ENCODE measurements around the gene SPOCK1. TPM values are rescaled to one million over a fixed set of nuclear protein-coding genes. Genes with fewer than 3 reads are reported as not detected.

The SPOCK1 gene
- total RNA-seq, 1 donor from 2014 or later: 19.6 TPM

DNA sequence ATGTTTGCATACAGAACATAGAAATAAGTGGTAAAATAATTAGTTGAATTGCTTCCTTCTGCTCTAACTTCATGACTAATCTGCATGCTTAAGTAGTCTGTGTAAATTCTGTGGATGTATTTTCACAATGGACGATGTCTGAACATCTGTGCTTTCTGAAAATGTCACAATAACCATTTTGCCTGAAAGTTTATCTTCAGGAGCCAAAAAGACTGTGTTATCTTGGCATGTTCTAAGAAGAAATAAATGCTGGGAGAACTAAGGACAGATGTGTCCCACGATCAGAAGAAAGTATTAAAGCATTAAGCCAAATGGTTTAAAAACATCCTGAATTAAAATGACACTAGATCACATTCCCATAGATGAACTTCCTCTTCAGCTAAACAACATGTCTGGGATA is 397.6 kb downstream of the SPOCK1 start:
- intact Hi-C loops (cut with DNase I): no loop called here
- ATAC-seq (ENCODE audit: poor library complexity) (peak; percentile 68), DNase-seq (no peak)

DNA sequence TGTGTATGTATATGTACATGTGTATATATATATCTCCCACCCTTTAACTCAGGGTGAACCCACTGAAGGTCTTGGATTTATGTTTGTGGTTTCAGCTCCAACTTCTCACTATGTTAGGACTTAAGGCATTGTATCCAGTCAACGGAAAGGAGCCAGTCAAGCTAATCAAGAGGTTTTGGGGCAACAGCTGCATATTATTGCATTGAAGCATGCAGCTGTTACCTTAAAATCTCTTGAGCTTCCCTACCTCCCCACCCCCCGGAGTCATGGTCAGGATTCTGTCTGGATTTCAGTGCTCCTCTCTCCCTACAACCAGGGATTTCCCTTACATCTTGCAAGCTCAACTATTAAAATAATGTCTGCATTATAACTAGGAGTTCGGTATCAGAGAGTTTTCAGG is 399.5 kb downstream of the SPOCK1 start:
- intact Hi-C loops (cut with DNase I): no loop called here
- no peak for ATAC-seq (ENCODE audit: poor library complexity)
- no peak for DNase-seq

DNA sequence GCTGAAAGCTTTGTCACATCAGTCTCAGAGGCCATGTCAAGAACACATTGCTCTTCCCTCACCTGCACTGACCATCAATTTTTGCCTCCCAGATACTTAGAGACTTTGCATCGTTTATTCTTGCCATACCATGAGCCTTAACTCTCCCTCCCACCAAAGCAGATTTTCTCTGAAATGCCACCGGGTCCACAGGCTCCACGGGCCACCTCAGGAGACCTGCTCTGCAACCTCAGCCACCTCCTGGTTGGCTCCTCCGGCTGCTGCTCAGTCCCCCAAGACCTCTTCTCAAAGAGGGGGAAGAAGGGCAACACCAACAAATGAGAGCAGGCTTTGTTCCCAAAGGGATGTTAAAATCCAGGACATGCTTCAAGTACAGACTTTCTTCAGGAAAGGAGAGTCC is 400.5 kb downstream of the SPOCK1 start:
- no peak for DNase-seq
- ATAC-seq (ENCODE audit: poor library complexity): no peak
- intact Hi-C loops (cut with DNase I): no loop called here

DNA sequence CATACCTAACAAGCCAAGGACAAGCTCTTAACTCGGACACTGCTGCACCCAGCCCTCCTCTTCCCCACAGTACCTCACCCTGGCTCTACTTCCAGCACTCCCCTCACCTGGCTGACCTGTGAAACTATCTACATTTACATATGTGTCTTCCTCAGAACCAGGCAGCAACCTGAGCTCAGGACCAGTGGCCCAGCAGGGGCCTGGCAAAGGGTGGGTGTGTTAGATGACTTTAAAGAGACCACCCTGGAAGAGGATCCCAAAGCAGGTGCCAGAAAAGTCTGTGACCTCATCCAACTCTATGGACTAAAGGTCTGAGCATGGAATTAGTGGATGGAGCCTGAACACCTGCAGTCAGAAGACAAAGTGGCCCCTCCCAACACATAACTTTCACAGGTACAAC is 400.9 kb downstream of the SPOCK1 start:
- ATAC-seq (ENCODE audit: poor library complexity) (no peak), DNase-seq (no peak)
- intact Hi-C loops (cut with DNase I): no loop called here

DNA sequence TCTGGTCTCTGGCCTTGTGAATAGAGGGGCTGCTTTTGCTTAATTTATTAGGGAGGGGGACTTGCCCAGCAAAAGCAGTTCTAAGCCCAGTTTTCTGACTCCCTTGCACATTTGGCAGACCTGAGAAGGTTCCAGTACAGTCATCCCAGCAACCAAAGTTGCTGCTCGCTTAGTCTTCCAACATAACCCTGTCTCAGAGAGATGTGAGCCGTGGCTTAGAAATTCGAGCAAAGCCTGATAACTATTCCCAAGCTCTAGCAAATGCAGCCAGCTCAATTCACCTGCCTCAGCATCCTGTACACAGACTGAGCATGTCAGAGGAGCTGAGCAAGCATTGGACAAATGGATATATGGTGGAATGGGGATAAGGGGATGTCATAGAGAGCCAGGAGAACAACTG is 401.9 kb downstream of the SPOCK1 start:
- intact Hi-C loops (cut with DNase I): no loop called here

DNA sequence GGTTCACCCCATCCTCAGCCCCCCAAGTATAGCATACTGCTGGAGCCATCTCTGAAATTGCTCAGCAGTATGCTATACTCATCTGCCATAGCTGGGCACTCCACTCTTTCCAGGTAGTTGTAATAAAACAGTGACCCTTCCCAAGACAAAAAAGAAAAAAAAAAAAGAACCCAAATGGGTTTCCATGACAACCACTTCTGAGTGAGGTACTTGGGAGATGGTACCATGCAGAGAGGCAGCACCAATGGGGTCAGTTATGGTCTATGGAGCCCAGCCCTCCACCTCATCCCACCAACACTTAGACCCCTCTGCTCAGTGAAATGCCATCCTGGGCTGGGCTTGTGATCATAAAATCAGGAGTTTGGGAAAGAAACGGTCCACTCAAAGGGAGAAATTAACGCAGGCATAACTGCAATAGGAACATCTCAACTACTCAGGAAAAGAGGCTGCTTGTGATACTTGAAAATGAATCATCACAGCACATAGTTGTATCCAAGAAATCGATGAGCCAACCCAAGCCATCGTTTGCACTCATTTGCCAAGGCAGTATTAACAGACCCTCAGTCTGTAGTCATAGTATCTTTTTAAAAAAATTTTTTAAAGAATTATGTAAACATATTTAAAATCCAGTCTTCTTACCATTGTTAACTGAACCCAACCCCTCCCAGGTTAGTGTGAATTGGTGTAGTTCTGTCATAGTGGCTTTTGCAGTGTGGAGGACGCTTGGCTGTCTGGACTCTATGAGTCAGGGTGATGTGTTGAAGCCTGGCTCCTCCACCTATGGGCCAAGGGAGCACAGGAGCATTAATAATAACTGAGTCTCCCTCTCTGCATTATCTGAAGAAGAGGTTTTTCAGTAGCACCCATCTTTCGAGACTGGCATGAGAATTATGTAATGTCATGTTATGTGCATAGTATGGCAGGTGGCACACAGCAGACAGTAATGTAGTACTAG is 402.7 kb downstream of the SPOCK1 start:
- ATAC-seq (ENCODE audit: poor library complexity) (no peak), DNase-seq (no peak)
- intact Hi-C loops (cut with DNase I): no loop called here

More for the DNA sequence above, 401.9 kb downstream of the SPOCK1 start:
- DNase-seq: no peak
- no peak for ATAC-seq (ENCODE audit: poor library complexity)

DNA sequence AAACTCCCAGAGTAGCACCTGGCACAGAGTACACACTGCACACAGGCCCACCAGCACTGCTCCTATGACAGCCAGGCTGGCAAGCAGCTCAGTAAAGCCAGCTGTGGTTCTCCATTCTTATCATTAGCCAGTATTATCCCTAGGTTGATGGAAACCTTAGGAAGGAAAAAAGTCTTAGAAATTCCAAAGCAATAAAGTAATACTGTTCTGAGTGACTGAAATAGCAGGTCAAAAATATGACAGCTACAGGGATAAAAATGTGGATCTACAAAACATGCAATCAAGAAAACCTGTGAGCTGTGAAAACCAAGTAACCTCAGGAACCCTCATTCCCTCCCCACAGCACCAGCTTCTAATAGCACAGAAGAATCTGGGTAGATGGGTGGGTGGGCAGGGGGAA is 403.5 kb downstream of the SPOCK1 start:
- intact Hi-C loops (cut with DNase I): no loop called here
- DNase-seq: no peak
- ATAC-seq (ENCODE audit: poor library complexity): no peak

DNA sequence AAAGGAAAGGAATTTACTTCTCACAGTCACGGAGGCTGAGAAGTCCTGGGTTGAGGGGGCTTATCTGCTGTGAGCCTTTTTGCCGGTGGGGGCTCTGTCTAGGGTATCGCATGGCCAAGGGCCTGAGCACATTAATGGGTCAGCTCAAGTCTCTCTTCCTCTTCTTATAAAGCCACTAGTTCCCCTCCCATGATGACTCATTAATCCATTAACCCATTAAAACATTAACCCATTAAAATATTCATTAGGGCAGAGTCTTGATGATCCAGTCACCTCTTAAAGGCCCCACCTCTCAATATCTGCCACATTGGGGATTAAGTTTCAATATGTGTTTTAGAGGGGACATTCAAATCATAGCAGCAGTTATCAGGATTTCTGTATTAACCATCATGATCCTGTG is 406.3 kb downstream of the SPOCK1 start:
- intact Hi-C loops (cut with DNase I): no loop called here
- ATAC-seq (ENCODE audit: poor library complexity): no peak
- no peak for DNase-seq

DNA sequence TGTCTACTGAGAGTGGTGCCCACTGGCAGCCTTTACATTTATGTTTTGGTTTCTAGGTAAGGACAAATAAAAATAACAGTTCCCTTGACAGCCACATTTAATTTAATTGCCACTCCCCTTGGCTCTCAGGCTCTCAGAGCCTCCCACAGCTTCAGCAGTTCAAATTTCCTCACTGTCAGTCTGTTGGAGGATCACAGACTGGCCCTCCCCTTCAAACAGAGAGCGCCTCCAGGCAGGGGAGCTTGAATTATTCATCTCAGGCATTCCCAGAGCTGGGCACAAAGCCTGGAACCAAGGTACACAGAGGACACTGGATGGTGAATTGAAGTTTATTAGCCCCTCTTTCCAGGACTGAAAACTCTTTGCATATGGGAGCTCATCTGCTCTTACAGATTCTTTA is 407.7 kb downstream of the SPOCK1 start:
- ATAC-seq (ENCODE audit: poor library complexity) (peak; percentile 36), DNase-seq (no peak)
- intact Hi-C loops (cut with DNase I): no loop called here

DNA sequence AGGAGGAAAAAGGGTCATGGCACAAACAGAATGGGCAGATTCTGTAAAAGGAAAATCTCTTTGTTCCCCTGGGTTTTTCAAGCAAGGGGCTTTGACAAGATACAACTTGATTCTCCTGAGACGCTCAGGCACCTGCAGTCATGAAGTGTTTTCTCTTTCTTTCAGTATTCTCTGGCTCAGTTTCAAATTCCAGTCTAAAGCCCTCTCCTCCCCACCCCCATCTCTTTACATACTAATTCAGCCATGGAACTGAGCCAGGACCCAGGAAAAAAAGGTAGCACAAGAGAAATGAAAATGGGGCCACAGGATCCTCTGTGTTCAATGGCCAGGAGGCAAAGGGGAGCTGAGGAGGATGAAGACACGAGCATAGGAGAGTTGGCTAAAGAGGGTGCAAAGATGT is 408.4 kb downstream of the SPOCK1 start:
- DNase-seq: no peak
- intact Hi-C loops (cut with DNase I): no loop called here
- no peak for ATAC-seq (ENCODE audit: poor library complexity)

DNA sequence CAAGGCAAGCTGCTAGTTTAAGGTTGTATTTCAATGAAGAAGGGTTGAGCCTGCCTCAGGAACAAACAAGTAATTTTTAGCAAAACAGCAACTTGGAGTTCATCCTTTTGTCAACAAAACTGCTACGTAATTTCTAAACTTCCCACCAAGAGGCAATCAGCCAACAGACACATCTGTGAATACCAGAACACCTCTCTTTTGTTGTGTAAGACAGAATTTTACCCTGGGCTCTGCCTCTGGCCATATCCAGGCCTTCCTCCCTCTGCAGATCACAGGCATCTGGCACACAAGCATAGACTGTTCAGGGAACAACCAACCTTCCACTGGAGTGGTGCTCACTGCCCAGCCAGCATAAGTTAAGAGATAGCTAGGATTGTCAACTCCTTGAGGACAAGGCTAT is 409.0 kb downstream of the SPOCK1 start:
- no peak for DNase-seq
- intact Hi-C loops (cut with DNase I): no loop called here
- ATAC-seq (ENCODE audit: poor library complexity): no peak

DNA sequence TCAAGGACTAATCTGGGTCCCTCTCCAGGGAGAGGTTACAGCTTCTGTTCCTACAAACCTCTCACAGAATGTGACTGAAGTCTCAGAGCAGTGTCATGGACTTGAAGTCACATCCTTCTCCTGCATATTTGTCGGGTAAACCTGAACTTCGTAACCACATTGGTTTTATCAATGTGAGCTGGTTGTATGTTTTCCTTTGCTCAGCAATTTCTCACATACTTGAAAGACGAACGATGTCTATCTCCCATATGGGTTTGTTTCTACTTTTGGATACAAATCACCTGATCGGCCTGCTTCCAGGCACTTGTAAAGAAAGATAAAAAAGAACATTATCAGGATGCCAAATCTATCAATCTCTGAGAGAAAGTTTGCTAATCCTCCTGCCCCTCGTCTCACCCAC is 411.0 kb downstream of the SPOCK1 start:
- intact Hi-C loops (cut with DNase I): no loop called here
- DNase-seq (no peak), ATAC-seq (ENCODE audit: poor library complexity) (no peak)

DNA sequence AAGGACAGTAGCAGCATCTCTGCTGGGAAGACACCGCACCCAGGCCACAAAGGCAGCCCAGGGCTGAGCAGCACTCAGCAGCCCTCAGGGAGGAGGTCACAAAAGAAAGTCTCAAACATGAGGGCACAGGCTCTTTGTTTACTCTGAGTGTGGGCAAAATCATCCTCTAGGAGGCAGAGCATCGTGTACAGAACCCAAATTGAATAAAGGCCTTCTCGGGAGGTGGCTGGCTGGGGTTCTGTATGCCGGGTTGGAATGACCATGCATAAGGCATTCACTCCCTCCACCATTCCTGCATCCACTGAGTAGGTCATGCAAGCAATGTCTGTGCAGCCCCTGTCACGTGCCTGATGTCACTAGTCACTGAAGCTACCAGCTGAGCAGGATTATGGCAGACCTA is 412.8 kb downstream of the SPOCK1 start:
- intact Hi-C loops (cut with DNase I): no loop called here
- ATAC-seq (ENCODE audit: poor library complexity) (no peak), DNase-seq (no peak)

DNA sequence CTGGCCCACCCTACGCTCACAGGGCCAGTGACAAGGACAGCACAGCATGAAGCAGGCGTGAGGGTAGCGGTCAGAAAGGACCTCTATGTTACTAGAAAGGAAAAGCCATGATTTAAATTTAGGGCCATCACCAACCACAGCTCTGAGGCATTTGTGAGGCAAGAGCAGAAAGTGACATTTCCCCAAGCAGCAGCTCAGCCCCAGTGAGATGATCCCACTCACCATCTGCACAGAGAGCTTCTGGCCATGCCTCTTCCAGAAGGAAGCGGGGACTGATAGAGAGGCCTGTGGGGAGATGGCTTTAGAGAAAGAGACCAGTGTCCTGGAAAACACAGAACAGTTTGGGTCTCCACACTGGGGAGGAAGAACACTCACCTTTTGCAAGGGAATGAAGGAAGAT is 413.9 kb downstream of the SPOCK1 start:
- intact Hi-C loops (cut with DNase I): no loop called here
- no peak for DNase-seq
- no peak for ATAC-seq (ENCODE audit: poor library complexity)

DNA sequence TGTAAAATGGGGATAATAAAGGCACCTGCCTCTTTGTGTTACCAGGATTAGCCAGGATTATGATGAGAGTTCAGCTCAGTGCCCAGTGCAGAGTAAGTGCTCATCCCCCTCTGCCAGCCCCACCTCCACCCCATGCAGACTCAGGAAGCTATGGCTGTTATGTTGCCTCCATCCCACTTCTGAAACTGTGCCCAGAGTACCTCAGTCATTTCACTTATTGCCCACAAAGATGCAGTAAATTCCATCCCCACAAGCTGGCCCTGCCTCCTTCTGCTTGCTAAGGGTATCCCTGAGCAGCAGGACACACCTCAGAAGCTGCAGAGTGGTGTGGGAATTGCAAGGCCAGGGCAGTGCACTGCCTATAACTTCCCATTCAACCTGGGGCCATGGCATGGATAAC is 415.1 kb downstream of the SPOCK1 start:
- intact Hi-C loops (cut with DNase I): no loop called here
- DNase-seq: no peak
- no peak for ATAC-seq (ENCODE audit: poor library complexity)

DNA sequence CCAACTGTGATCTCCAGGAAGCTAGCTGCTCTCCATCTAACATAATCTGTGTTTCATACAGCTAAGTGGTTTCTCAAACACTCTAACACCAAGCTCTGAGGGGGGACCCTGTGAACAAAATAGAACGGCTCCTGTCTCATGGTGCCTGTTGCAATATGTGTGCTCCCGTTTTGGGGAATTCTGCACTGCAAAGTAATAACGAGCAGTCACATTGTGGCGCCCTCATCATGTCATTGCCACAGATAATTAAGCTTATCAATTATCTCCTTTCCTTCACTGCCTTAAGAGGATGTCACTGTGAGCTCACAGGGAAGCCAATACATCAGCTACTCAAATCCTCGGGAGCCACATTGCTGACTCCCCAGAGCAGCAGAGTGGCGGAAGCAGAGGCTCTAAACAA is 416.2 kb downstream of the SPOCK1 start:
- no peak for DNase-seq
- intact Hi-C loops (cut with DNase I): no loop called here
- ATAC-seq (ENCODE audit: poor library complexity): no peak

DNA sequence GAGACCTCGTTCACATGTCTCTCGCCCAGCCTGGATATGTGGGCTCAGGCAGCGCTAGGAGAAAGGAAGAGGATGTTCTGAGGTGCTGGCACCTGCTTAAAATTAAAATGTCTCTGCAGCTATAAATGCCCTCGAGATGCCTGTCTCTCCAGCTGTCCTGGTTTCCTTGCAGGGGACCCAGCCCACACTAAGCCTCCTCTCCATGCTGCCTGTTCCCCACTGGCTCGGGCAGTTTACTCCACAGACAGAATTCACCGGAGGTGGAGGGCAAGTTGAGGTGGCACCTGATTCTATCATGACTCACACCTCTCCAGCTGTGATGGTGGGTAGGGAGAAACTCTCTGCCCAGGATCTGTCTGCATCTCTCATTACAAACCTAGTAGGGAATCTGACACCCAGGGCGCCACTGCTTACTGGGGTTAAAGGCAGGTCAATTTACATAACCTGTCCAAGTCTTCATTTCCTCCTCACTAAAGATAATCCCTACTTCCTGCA is 420.9 kb downstream of the SPOCK1 start:
- ATAC-seq (ENCODE audit: poor library complexity) (no peak), DNase-seq (no peak)
- intact Hi-C loops (cut with DNase I): no loop called here

DNA sequence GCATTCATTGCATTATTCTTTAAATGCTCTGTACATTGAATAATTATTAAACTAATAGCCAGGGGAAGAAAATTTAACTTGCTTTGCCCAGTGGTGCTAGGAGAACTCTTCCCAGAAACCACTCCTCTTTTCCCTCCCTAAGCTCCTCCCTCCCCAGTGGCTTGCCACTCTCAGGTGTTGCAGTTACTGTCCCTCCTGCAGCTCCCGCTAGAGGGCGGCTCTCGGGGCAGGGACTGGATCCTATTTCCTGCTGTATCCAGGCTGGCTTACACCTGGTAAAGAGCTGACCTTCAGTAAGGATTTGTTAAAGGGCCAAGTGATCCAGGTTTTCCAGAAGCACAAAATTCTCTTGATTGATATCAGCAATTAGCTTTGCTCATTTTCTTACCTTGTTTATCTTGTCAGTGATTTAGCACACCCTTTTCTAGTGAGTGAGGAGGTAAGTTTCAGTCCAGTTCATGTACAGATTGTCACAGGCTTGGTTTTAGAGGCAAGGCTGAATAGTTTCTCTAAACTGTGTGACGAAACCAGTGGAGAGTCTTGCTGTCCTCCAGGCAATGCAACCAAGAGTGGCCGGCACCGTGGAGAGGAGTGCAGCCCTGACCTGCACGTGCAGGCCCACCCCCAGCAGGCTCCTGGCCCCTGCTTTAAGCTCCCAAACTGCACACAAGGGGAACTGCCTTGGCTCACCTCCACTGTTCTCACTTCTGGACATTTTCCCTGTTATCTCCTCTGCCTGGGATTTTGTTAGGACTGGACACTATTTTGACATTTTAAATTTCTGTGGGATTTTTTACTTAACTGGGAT is 423.8 kb downstream of the SPOCK1 start:
- ATAC-seq (ENCODE audit: poor library complexity): peak; percentile 63
- DNase-seq: peak; percentile 48
- intact Hi-C loops (cut with DNase I): no loop called here

DNA sequence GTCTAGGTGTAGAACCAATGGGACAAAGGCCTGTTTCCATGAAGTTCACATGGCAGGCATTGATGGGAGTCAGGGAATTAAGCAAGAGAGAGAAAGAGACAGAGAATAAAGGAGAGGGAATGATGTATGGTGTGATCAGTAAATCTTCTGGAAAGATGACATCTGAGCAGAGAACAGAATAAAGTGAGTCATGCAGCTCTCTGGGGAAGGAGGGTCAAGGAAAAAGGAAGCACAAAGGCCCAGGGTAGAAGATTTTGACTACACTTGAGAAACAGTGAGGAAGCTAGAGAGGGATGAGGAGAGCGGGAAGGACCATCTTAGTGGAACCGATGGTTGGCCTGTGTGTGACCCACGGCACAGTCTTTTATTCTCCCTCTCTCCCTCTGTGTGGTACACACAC is 425.9 kb downstream of the SPOCK1 start:
- ATAC-seq (ENCODE audit: poor library complexity) (peak; percentile 40), DNase-seq (no peak)
- intact Hi-C loops (cut with DNase I): no loop called here

Data from Right ventricle myocardium superior (tissue), 1 donor.